Choroid plexus epithelial cell (primary cell): ENCODE results near the gene MKRN2.

Experiments
- DNase-seq: peaks from one replicate; pipeline ENCODE4 v3.0.0-alpha.2; 2010; ENCODE audit warnings: low read depth
- H3K4me3 ChIP-seq: 2 replicates; pipeline ENCODE4 v1.5.1; 2011; ENCODE audit warnings: low read depth, mild to moderate bottlenecking, control low read depth, low read length, moderate library complexity
- CTCF ChIP-seq: conservative IDR thresholded peaks from 2 replicates; pipeline ENCODE4 v1.5.1; 2011; ENCODE audit warnings: low read depth, mild to moderate bottlenecking, control low read depth, inconsistent platforms, low read length, moderate library complexity

Gene MKRN2

DNA sequence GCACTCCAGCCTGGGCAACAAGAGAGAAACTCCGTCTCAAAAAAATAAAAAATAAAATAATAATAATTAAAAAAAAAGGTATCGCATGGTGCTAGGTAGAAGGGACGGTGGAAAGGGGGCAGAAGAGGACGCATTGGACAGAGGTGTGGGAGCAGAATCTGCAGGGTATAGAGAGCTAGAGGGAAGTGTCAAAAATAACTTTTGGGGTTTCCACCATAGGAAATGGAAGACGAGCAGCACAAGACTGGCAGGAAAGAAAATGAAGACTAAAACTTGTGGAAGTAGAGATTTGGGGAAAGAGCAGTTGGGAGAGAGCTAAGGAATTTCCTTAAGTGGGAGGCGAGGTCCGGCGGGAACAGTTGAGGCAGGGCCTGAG lies 585 bp upstream of the MKRN2 start:
- DNase-seq, result no peak
- H3K4me3 ChIP-seq, result peak overlapping the region; percentile 93
- no peak for TF ChIP-seq CTCF

DNA sequence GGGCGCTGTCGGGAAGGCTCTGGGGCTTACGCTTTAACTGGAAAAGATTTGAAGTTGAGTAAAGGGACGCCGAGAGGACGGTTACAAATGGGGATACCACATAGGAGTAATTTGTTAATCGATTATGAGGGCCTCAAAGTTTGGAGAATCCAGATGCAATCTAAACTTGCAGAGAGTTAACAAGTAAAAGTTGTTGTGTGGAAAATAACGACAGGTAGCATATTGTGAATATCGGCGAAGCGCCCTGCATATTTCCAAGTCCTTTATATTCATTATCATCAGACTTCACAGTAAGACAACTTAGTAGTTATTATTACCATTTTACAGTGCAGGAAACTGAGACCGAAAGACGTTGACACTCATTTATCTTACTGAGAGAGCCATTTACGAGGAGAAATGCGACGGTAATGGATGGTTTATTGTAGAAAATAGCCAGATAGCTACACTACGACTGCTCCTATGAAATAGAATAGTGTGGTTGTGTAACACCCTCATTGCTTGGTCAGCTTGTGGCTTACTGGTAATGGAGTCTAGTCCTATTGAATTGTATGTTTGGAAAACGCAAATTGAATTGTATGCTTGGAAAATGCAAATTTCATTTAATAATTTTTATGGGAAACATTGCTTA lies 700 bp downstream of the MKRN2 start:
- TF ChIP-seq CTCF, result no peak
- H3K4me3 ChIP-seq, result peak overlapping the region; percentile 93
- peak; percentile 71 for DNase-seq

GRCh38 chr3:12558706-12559105 lies 1.8 kb downstream of the MKRN2 start:
- no peak overlapping the region for H3K4me3 ChIP-seq
- TF ChIP-seq CTCF, result no peak
- no peak for DNase-seq

GRCh38 chr3:12559520-12559919 lies 2.6 kb downstream of the MKRN2 start:
- no peak overlapping the region for H3K4me3 ChIP-seq
- no peak for TF ChIP-seq CTCF
- DNase-seq, result no peak

GRCh38 chr3:12560505-12561190 lies 3.8 kb downstream of the MKRN2 start:
- H3K4me3 ChIP-seq, result no peak overlapping the region
- no peak for DNase-seq
- TF ChIP-seq CTCF, result no peak

GRCh38 chr3:12561397-12561796 lies 4.5 kb downstream of the MKRN2 start:
- no peak for TF ChIP-seq CTCF
- H3K4me3 ChIP-seq, result no peak overlapping the region
- no peak for DNase-seq

GRCh38 chr3:12562451-12562850 lies 5.6 kb downstream of the MKRN2 start:
- no peak for TF ChIP-seq CTCF
- no peak for DNase-seq
- no peak overlapping the region for H3K4me3 ChIP-seq
